Measurements from ENCODE around the gene C1orf87. TPM values are rescaled to one million over a fixed set of nuclear protein-coding genes. Genes with fewer than 3 reads are reported as not detected.

Gene C1orf87
- polyA plus RNA-seq, 1 of the 3 experiments (the other 2 are of a cell fraction) = not detected

- Histone ChIP-seq H3K9ac (no peak overlapping the region), H3K9me2 (no peaks in the 10 kb centered on the region), H3K27me3 (ENCODE audit: insufficient read depth) (no peaks in the 10 kb centered on the region), H3K9me3 (peaks cover 10% of the 10 kb centered on the region), H3K36me3 (replicated peaks in 1 of 2; ENCODE audit: control insufficient read depth in 1 of 2, insufficient read depth in 2 of 2, low read length in 1 of 2) (no peaks in the 10 kb centered on the region), H3K4me1 (ENCODE audit: control insufficient read depth in 1 of 2, insufficient read depth in 2 of 2, low read depth in 1 of 2, low read length in 1 of 2) (no peaks in the 10 kb centered on the region), H3F3A (replicated peaks; ENCODE audit: insufficient read depth) (no peaks in the 10 kb centered on the region), H3K79me2 (ENCODE audit: insufficient read depth) (no peaks in the 10 kb centered on the region), H4K20me1 (ENCODE audit: insufficient read depth) (no peaks in the 10 kb centered on the region), H3K4me2 (no peak overlapping the region), H3K4me3 (ENCODE audit: low read depth in 2 of 2, low read length in 1 of 2) (no peak overlapping the region), H2AFZ (ENCODE audit: low read depth) (no peak overlapping the region), H3K27ac (ENCODE audit: low read depth in 2 of 2, low read length in 1 of 2) (no peak overlapping the region)
- no peak for TF ChIP-seq EZH2phosphoT487 (IDR thresholded peaks at IDR 0.05; ENCODE audit: borderline replicate concordance, low read depth)
- TF ChIP-seq FOXJ3 (CRISPR knock-in tag; IDR thresholded peaks at IDR 0.05) = no peak
- no peak for TF ChIP-seq RXRA (IDR thresholded peaks at IDR 0.05; ENCODE audit: borderline replicate concordance, low read depth)
- TF ChIP-seq, protein P1, sequence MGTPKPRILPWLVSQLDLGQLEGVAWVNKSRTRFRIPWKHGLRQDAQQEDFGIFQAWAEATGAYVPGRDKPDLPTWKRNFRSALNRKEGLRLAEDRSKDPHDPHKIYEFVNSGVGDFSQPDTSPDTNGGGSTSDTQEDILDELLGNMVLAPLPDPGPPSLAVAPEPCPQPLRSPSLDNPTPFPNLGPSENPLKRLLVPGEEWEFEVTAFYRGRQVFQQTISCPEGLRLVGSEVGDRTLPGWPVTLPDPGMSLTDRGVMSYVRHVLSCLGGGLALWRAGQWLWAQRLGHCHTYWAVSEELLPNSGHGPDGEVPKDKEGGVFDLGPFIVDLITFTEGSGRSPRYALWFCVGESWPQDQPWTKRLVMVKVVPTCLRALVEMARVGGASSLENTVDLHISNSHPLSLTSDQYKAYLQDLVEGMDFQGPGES (IDR thresholded peaks at IDR 0.05; ENCODE audit: low read depth, low read length) = no peak
- TF ChIP-seq CHD2 (IDR thresholded peaks at IDR 0.05; ENCODE audit: low read length, partially characterized antibody) = no peak
- TF ChIP-seq MAX (IDR thresholded peaks at IDR 0.05; ENCODE audit: low read depth) = no peak
- no peak for TF ChIP-seq GABPA (IDR thresholded peaks at IDR 0.05; ENCODE audit: low read depth)
- no peak for TF ChIP-seq USF1 (IDR thresholded peaks at IDR 0.05; ENCODE audit: borderline replicate concordance, low read depth)
- no peak for TF ChIP-seq TCF12 (IDR thresholded peaks at IDR 0.05)
- no peak for TF ChIP-seq YY1 (IDR thresholded peaks at IDR 0.05; ENCODE audit: low read depth)
- no peak for TF ChIP-seq ELF1 (IDR thresholded peaks at IDR 0.05)
- TF ChIP-seq RFX5 (IDR thresholded peaks at IDR 0.05; ENCODE audit: low read length) = no peak
- TF ChIP-seq TAF1 (IDR thresholded peaks at IDR 0.05; ENCODE audit: borderline replicate concordance, low read depth, low read length) = no peak
- no peak for TF ChIP-seq FOSL2 (IDR thresholded peaks at IDR 0.05; ENCODE audit: borderline replicate concordance, low read depth)
- no peak for TF ChIP-seq GATA2 (CRISPR knock-in tag; IDR thresholded peaks at IDR 0.05)
- TF ChIP-seq FOXM1 (IDR thresholded peaks at IDR 0.05; ENCODE audit: low read depth) = no peak
- TF ChIP-seq RCOR1 (IDR thresholded peaks at IDR 0.05; ENCODE audit: low read length) = no peak
- TF ChIP-seq MEF2A (IDR thresholded peaks at IDR 0.05; ENCODE audit: borderline replicate concordance, low read depth) = no peak
- CTCF ChIA-PET = no interaction called here
- POLR2A ChIA-PET = no interaction called here
- no peak for DNase-seq
Observed at GRCh38 chr1:60044881-60045280, 28.7 kb downstream of the C1orf87 start.

- DNase-seq = no peak
- Histone ChIP-seq H3F3A (replicated peaks; ENCODE audit: insufficient read depth) (no peaks in the 10 kb centered on the region), H3K79me2 (ENCODE audit: insufficient read depth) (no peaks in the 10 kb centered on the region), H3K27me3 (ENCODE audit: insufficient read depth) (no peaks in the 10 kb centered on the region), H3K4me2 (no peak overlapping the region), H3K27ac (ENCODE audit: low read depth in 2 of 2, low read length in 1 of 2) (no peak overlapping the region), H3K9me3 (no peaks in the 10 kb centered on the region), H3K36me3 (replicated peaks in 1 of 2; ENCODE audit: control insufficient read depth in 1 of 2, insufficient read depth in 2 of 2, low read length in 1 of 2) (no peaks in the 10 kb centered on the region), H3K4me3 (ENCODE audit: low read depth in 2 of 2, low read length in 1 of 2) (no peak overlapping the region), H3K4me1 (ENCODE audit: control insufficient read depth in 1 of 2, insufficient read depth in 2 of 2, low read depth in 1 of 2, low read length in 1 of 2) (no peaks in the 10 kb centered on the region; a peak in 1 of 4 replicates), H4K20me1 (ENCODE audit: insufficient read depth) (no peaks in the 10 kb centered on the region), H2AFZ (ENCODE audit: low read depth) (no peak overlapping the region), H3K9me2 (no peaks in the 10 kb centered on the region), H3K9ac (no peak overlapping the region)
- 73% methylated on average over 2 of the region's 2 CpGs for WGBS (ENCODE audit: low lambda C conversion rate)
- ChIA-PET POLR2A (no interaction called here), CTCF (no interaction called here)
- TF ChIP-seq, protein P1 (IDR thresholded peaks at IDR 0.05; ENCODE audit: low read depth, low read length) = no peak
- TF ChIP-seq TEAD4 (IDR thresholded peaks at IDR 0.05; ENCODE audit: borderline replicate concordance, insufficient read depth) (no peak), ELF1 (IDR thresholded peaks at IDR 0.05) (no peak), NRF1 (IDR thresholded peaks at IDR 0.05; ENCODE audit: low read depth, low read length) (no peak), MXI1 (IDR thresholded peaks at IDR 0.05; ENCODE audit: low read depth, low read length) (no peak), EZH2phosphoT487 (IDR thresholded peaks at IDR 0.05; ENCODE audit: borderline replicate concordance, low read depth) (no peak), CHD2 (IDR thresholded peaks at IDR 0.05; ENCODE audit: low read length, partially characterized antibody) (no peak), NFIC (IDR thresholded peaks at IDR 0.05; ENCODE audit: borderline replicate concordance) (no peak), PBX3 (IDR thresholded peaks at IDR 0.05) (no peak)
Observed at GRCh38 chr1:60041783-60042182, 31.8 kb downstream of the C1orf87 start.

All from SK-N-SH (cell line).